H1 (cell line): Measurements from ENCODE around the gene NRXN2. TPM values are rescaled to one million over a fixed set of nuclear protein-coding genes. Genes with fewer than 3 reads are reported as not detected.

ENCODE experiments used
- CTCF ChIA-PET: fragments of 300-600 bp; sonication (Branson Sonifier 250); formaldehyde crosslinking; loops from one replicate; lab custom pipeline; 2021; ENCODE audit not compliant: partially characterized antibody; lab: Charles Lee
- POLR2A ChIA-PET: fragments of 300-600 bp; sonication (Branson Sonifier 250); formaldehyde crosslinking; loops from one replicate; lab custom pipeline; 2021; ENCODE audit warnings: inconsistent platforms; ENCODE audit not compliant: partially characterized antibody; lab: Charles Lee
- DNase-seq, 2 experiments: peaks; one replicate each; pipeline versions ENCODE4 v3.0.0 to v3.0.0-alpha.2; 2010 to 2022; ENCODE audit warnings: low spot score in 2 of 2, low read depth in 1 of 2, mixed read lengths in 1 of 2
- FAIRE-seq: peaks from 2 replicates; lab custom pipeline; 2011; peaks lifted over from hg19 to GRCh38; lab: Jason Lieb, UNC
- H2AFZ ChIP-seq: 2 replicates; pipeline ENCODE4 v1.8.1; 2012; ENCODE audit warnings: low read length, inconsistent platforms
- H2AK5ac ChIP-seq: 2 replicates; pipeline ENCODE4 v1.6.1; 2013; ENCODE audit warnings: low read depth, low read length
- H2BK120ac ChIP-seq: replicated peaks from 2 replicates; pipeline ENCODE3; 2013; ENCODE audit warnings: low read depth, low read length, inconsistent platforms
- H2BK12ac ChIP-seq: 2 replicates; pipeline ENCODE4 v1.6.1; 2013; ENCODE audit warnings: low read depth, low read length
- H2BK15ac ChIP-seq: 2 replicates; pipeline ENCODE4 v1.6.1; 2013; ENCODE audit warnings: low read length
- H2BK20ac ChIP-seq: 2 replicates; pipeline ENCODE4 v1.6.1; 2013; ENCODE audit warnings: low read length
- H2BK5ac ChIP-seq: 2 replicates; pipeline ENCODE4 v1.6.1; 2013; ENCODE audit warnings: low read depth, low read length
- H3K14ac ChIP-seq: 2 replicates; pipeline ENCODE4 v1.6.1; 2013; ENCODE audit warnings: inconsistent platforms; ENCODE audit not compliant: insufficient read length
- H3K18ac ChIP-seq: 2 replicates; pipeline ENCODE4 v1.6.1; 2013; ENCODE audit warnings: low read length; ENCODE audit errors: extremely low read depth
- H3K23ac ChIP-seq: 2 replicates; pipeline ENCODE4 v1.6.1; 2013; ENCODE audit warnings: inconsistent platforms; ENCODE audit not compliant: insufficient read length
- H3K23me2 ChIP-seq: 2 replicates; pipeline ENCODE4 v1.6.1; 2013; ENCODE audit warnings: low read depth, low read length
- H3K27ac ChIP-seq: 2 replicates; pipeline ENCODE4 v1.6.1; 2011; ENCODE audit warnings: low read depth, low read length, inconsistent platforms
- H3K27me3 ChIP-seq, 4 experiments: replicated peaks in 1 of 4; 1 replicate in 1 of 4; 2 replicates in 3 of 4; pipeline versions ENCODE4 v1.6.1 to v1.8.1; 2011 to 2013; ENCODE audit warnings: low read length in 3 of 4, mild to moderate bottlenecking in 3 of 4, inconsistent platforms in 2 of 4, mixed read lengths in 2 of 4, moderate library complexity in 1 of 4; ENCODE audit not compliant: control insufficient read depth in 3 of 4, insufficient read depth in 3 of 4; ENCODE audit errors: extremely low read depth in 1 of 4
- H3K36me3 ChIP-seq, 4 experiments: 2 replicates each; pipeline versions ENCODE4 v1.6.1 to v1.8.1; 2011 to 2013; ENCODE audit warnings: mild to moderate bottlenecking in 4 of 4, low read length in 3 of 4, moderate library complexity in 2 of 4, control low read depth in 1 of 4, inconsistent platforms in 1 of 4; ENCODE audit not compliant: insufficient read depth in 4 of 4, control insufficient read depth in 2 of 4
- H3K4ac ChIP-seq: replicated peaks from 2 replicates; pipeline ENCODE3; 2013; ENCODE audit warnings: low read length, low read depth, mixed read lengths, inconsistent platforms; ENCODE audit not compliant: insufficient read length
- H3K4me1 ChIP-seq, 4 experiments: replicated peaks in 1 of 4; 1 replicate in 1 of 4; 2 replicates in 3 of 4; pipeline versions ENCODE4 v1.6.1 to v1.8.1; 2011 to 2013; ENCODE audit warnings: low read length in 3 of 4, inconsistent platforms in 2 of 4, mixed read lengths in 1 of 4; ENCODE audit not compliant: insufficient read depth in 4 of 4, control insufficient read depth in 3 of 4
- H3K4me2 ChIP-seq, 2 experiments: 2 replicates each; pipeline versions ENCODE4 v1.6.1 to v1.8.1; 2011 to 2013; ENCODE audit warnings: low read depth in 2 of 2, low read length in 2 of 2, control low read depth in 1 of 2, inconsistent platforms in 1 of 2, mild to moderate bottlenecking in 1 of 2; ENCODE audit not compliant: insufficient read depth in 1 of 2
- H3K4me3 ChIP-seq, 4 experiments: fragments of 200-600, 300-600 bp in 1 of 4; sonication (generic), shearing (Covaris generic), sonication (Bioruptor Twin) in 1 of 4; 2 replicates each; pipeline versions ENCODE4 v1.5.1 to v1.8.1; 2011 to 2016; ENCODE audit warnings: low read length in 4 of 4, low read depth in 3 of 4, control low read depth in 2 of 4, inconsistent platforms in 2 of 4, mild to moderate bottlenecking in 2 of 4, mixed read lengths in 1 of 4, moderate library complexity in 1 of 4; ENCODE audit not compliant: insufficient read depth in 2 of 4; ENCODE audit errors: extremely low read depth in 1 of 4
- H3K56ac ChIP-seq: replicated peaks from 2 replicates; pipeline ENCODE3; 2013; ENCODE audit warnings: low read depth, mild to moderate bottlenecking, mixed read lengths, low read length, inconsistent platforms; ENCODE audit not compliant: insufficient read length
- H3K79me1 ChIP-seq: 2 replicates; pipeline ENCODE4 v1.6.1; 2013; ENCODE audit warnings: low read depth, low read length, control low read depth
- H3K79me2 ChIP-seq, 2 experiments: 2 replicates each; pipeline versions ENCODE4 v1.6.1 to v1.8.1; 2012 to 2013; ENCODE audit warnings: low read length in 2 of 2, mild to moderate bottlenecking in 2 of 2, inconsistent platforms in 1 of 2; ENCODE audit not compliant: insufficient read depth in 2 of 2, control insufficient read depth in 1 of 2
- H3K9ac ChIP-seq, 4 experiments: replicated peaks in 1 of 4; 1 replicate in 1 of 4; 2 replicates in 3 of 4; pipeline versions ENCODE4 v1.6.1 to v1.8.1; 2011 to 2013; ENCODE audit warnings: low read depth in 3 of 4, low read length in 3 of 4, control low read depth in 2 of 4, mild to moderate bottlenecking in 2 of 4, moderate library complexity in 2 of 4, inconsistent platforms in 1 of 4; ENCODE audit errors: extremely low read depth in 1 of 4
- H3K9me3 ChIP-seq, 2 experiments: 2 replicates each; pipeline versions ENCODE4 v1.6.1 to v1.8.1; 2012 to 2013; ENCODE audit warnings: mild to moderate bottlenecking in 2 of 2, moderate library complexity in 2 of 2, control low read depth in 1 of 2, inconsistent platforms in 1 of 2, low read depth in 1 of 2, low read length in 1 of 2, mixed read lengths in 1 of 2; ENCODE audit not compliant: insufficient read depth in 2 of 2
- H4K20me1 ChIP-seq, 2 experiments: replicated peaks in 1 of 2; 2 replicates each; pipeline versions ENCODE3 to v1.8.1; 2011 to 2013; ENCODE audit warnings: inconsistent platforms in 2 of 2, low read length in 2 of 2, mild to moderate bottlenecking in 1 of 2; ENCODE audit not compliant: insufficient read depth in 2 of 2, control insufficient read depth in 1 of 2
- H4K5ac ChIP-seq: 2 replicates; pipeline ENCODE4 v1.6.1; 2013; ENCODE audit warnings: low read length, low read depth, mixed read lengths, inconsistent platforms; ENCODE audit not compliant: insufficient read length
- H4K8ac ChIP-seq: 2 replicates; pipeline ENCODE4 v1.8.0; 2013; ENCODE audit warnings: mild to moderate bottlenecking, moderate library complexity, low read length, inconsistent platforms; ENCODE audit not compliant: insufficient read depth; ENCODE audit errors: extremely low read depth
- H4K91ac ChIP-seq: replicated peaks from 2 replicates; pipeline ENCODE3; 2013; ENCODE audit warnings: low read length, mixed read lengths, inconsistent platforms; ENCODE audit not compliant: insufficient read length
- CBX5 ChIP-seq: fragments of 300-800, 300-1000 bp; sonication (generic); IDR thresholded peaks from 2 replicates; pipeline ENCODE4 v1.7.1; 2016; ENCODE audit warnings: antibody characterized with exemption, low read length, low read depth
- CREB1 ChIP-seq: IDR thresholded peaks from 2 replicates; pipeline ENCODE4 v1.6.1; 2012; ENCODE audit warnings: inconsistent platforms
- EZH2 ChIP-seq: fragments of 200-600 bp; sonication (generic); IDR thresholded peaks from 2 replicates; pipeline ENCODE4 v1.7.1; 2012; ENCODE audit warnings: low read depth, mild to moderate bottlenecking, moderate library complexity, low read length, inconsistent platforms; ENCODE audit not compliant: severe bottlenecking
- HDAC6 ChIP-seq: IDR thresholded peaks from one replicate; pipeline ENCODE4 v1.7.1; 2012; ENCODE audit warnings: low read depth, mild to moderate bottlenecking, inconsistent platforms, low read length, moderate library complexity
- MAX ChIP-seq: IDR thresholded peaks from 2 replicates; pipeline ENCODE4 v1.6.1; 2012; ENCODE audit warnings: inconsistent platforms
- PHF8 ChIP-seq: fragments of 200-600 bp; sonication (generic); conservative IDR thresholded peaks from 2 replicates; pipeline ENCODE4 v1.7.1; 2012; ENCODE audit warnings: low read depth, mild to moderate bottlenecking, inconsistent platforms, low read length, moderate library complexity
- POU5F1 ChIP-seq: IDR thresholded peaks from 2 replicates; pipeline ENCODE4 v1.6.1; 2011; ENCODE audit warnings: low read depth, mild to moderate bottlenecking, low read length, moderate library complexity
- RNF2 ChIP-seq: fragments of 200-900, 300-1000 bp; sonication (generic); IDR thresholded peaks from 2 replicates; pipeline ENCODE4 v1.7.1; 2016; ENCODE audit warnings: borderline replicate concordance, low read depth, mild to moderate bottlenecking, antibody characterized with exemption, low read length; ENCODE audit not compliant: poor library complexity, severe bottlenecking; ENCODE audit errors: missing control alignments
- SIX5 ChIP-seq: IDR thresholded peaks from 2 replicates; pipeline ENCODE4 v1.6.1; 2011; ENCODE audit warnings: mild to moderate bottlenecking, low read depth, low read length
- WGBS, 2 experiments: shearing (Covaris generic) in 1 of 2; methylation state at CpG; one replicate each; pipeline versions ENCODE4 v1.1.6 to v1.1.7; 2013 to 2015; ENCODE audit warnings: low lambda C conversion rate in 2 of 2, mixed read lengths in 2 of 2, inconsistent platforms in 1 of 2, low coverage in 1 of 2, missing lambda C conversion rate in 1 of 2; ENCODE audit not compliant: insufficient replicate concordance in 2 of 2, insufficient coverage in 1 of 2, insufficient read length in 1 of 2; ENCODE audit errors: extremely low coverage in 1 of 2, missing lambda C conversion rate in 1 of 2; 5-methylcytosine and 5-hydroxymethylcytosine counted together
- polyA plus RNA-seq, 7 experiments: library from polyadenylated mRNA; depleted of rRNA in 3 of 7; stranded (reverse) in 5 of 7; unstranded in 2 of 7; fragments of >200 nt in 5 of 7; fragments of 200-250 nt in 2 of 7; gene quantifications; 1 replicate in 5 of 7; 2 replicates in 1 of 7; 4 replicates in 1 of 7; pipeline versions ENCODE4 v1.2.1 to v1.2.3, GENCODE V29; 2011 to 2013; ENCODE audit warnings: missing spikeins in 2 of 7, mixed read lengths in 2 of 7
- total RNA-seq: library from RNA; stranded (reverse); fragmentation: NEBNext Ultra II Directional; extraction: Animal tissue kit (Norgen Biotek cat#: 25700); gene quantifications from 2 replicates; pipeline ENCODE4 v1.2.1, GENCODE V29; 2021

Gene NRXN2
- total and polyA plus RNA-seq, 2 of the 8 experiments (the other 6 are each of a cell fraction or from before 2014, with no cell fraction given) = 1.3 to 11.5 TPM

GRCh38 chr11:64759722-64760719, 37.0 kb upstream of the NRXN2 start, which contains the start of gene PYGM:
Gene PYGM (minus strand): TSS chr11:64759974. CDS start chr11:64759898, 76 bp downstream.
- peak within 1 kb of the TSS; percentile 25 for H3K27ac ChIP-seq
- H3K9ac ChIP-seq = no peak within 1 kb of the TSS
- TF ChIP-seq RNF2 (no peak), CREB1 (0 out of 2 replicates have a peak, but pooled peaks have one; percentile 21), HDAC6 (no peak), PHF8 (no peak), CBX5 (no peak), SIX5 (no peak), MAX (peak; percentile 36; the same call in 1 of the 2 replicates), EZH2 (no peak), POU5F1 (no peak)

More at GRCh38 chr11:64759722-64760719, 37.0 kb upstream of the NRXN2 start, which contains the start of gene PYGM:
- no peak within 1 kb of the TSS for H4K8ac ChIP-seq
- H3K23me2 ChIP-seq = no peaks in the 10 kb centered on the region
- H2BK120ac ChIP-seq = no peak within 1 kb of the TSS
- peak within 1 kb of the TSS; percentile 83 for H4K91ac ChIP-seq
- H3K18ac ChIP-seq = peak within 1 kb of the TSS; percentile 79
- H2BK5ac ChIP-seq = peak within 1 kb of the TSS; percentile 35; the same call in 1 of the 2 replicates
- peak within 1 kb of the TSS; percentile 90 for H4K5ac ChIP-seq
- H3K4ac ChIP-seq = peak within 1 kb of the TSS; percentile 1
- DNase-seq (peak; percentile 77 to 86), FAIRE-seq (peak; percentile 71)
- no peak within 1 kb of the TSS for H3K56ac ChIP-seq
- ChIA-PET CTCF (interaction anchor here (0.5 to 23.6 kb wide), 16 partner anchors 8 to 1091 kb away, joined by 3 to 376 read pairs (median 4); partner anchors contain the start of genes RASGRP2 and SF1), POLR2A (interaction anchor here (0.6 to 42.9 kb wide), 6 partner anchors 6 to 405 kb away, joined by 3 to 1087 read pairs (median 4); partner anchors contain the start of genes PYGM, RASGRP2 and SF1)
- no peak within 1 kb of the TSS for H3K14ac ChIP-seq
- peaks cover 26 to 59% (median 47%) of the 10 kb centered on the region in 4 experiments for H3K4me1 ChIP-seq
- peaks cover 6 to 15% (median 10%) of the 10 kb centered on the region in 4 experiments; a peak in 7 of 8 replicates for H3K36me3 ChIP-seq
- no peak within 1 kb of the TSS for H3K23ac ChIP-seq
- H2BK12ac ChIP-seq = peak within 1 kb of the TSS; percentile 78; the same call in 1 of the 2 replicates
- peaks cover 0 to 5% of the 10 kb centered on the region in 2 experiments; a peak in 1 of 4 replicates for H3K79me2 ChIP-seq
- H2BK15ac ChIP-seq = no peak within 1 kb of the TSS; the same call in 1 of the 2 replicates
- 39% methylated on average over 23 of the region's 24 CpGs; no CpG with 5 or more reads in 1 of the 2 experiments for WGBS, 2 experiments
- H2BK20ac ChIP-seq = peak within 1 kb of the TSS; percentile 13; the same call in 1 of the 2 replicates
- no peaks in the 10 kb centered on the region for H3K27me3 ChIP-seq
- H3K4me2 ChIP-seq = peak within 1 kb of the TSS; percentile 32 to 57
- no peaks in the 10 kb centered on the region for H3K79me1 ChIP-seq
- peak within 1 kb of the TSS in 3 of 4 experiments; percentile 3 to 32 (median 23); a peak in 5 of 8 replicates for H3K4me3 ChIP-seq
- peaks cover 0 to 3% of the 10 kb centered on the region in 2 experiments for H4K20me1 ChIP-seq
- peak within 1 kb of the TSS; percentile 59; the same call in 1 of the 2 replicates for H2AK5ac ChIP-seq
- H2AFZ ChIP-seq = no peak within 1 kb of the TSS
- H3K9me3 ChIP-seq = no peaks in the 10 kb centered on the region
